Spinal cord (tissue), 10 donors: Measurements from ENCODE around the gene SLC30A5. TPM values are rescaled to one million over a fixed set of nuclear protein-coding genes. Genes with fewer than 3 reads are reported as not detected.
A peak's percentile ranks its signal among the peaks of the same experiment; 100 is the strongest.

Experiments
- DNase-seq, 6 donors: peaks; one replicate each; pipeline versions ENCODE4 v3.0.0 to v3.0.0-alpha.2; 2013 to 2015; ENCODE audit warnings: low spot score in 6 of 6, low read depth in 4 of 6
- H3K27ac ChIP-seq: one replicate; pipeline ENCODE4 v1.5.1; 2013; ENCODE audit warnings: low read depth, low read length, control low read depth
- H3K27me3 ChIP-seq: one replicate; pipeline ENCODE4 v1.6.1; 2013; ENCODE audit warnings: low read length; ENCODE audit not compliant: control insufficient read depth, insufficient read depth
- H3K36me3 ChIP-seq: one replicate; pipeline ENCODE4 v1.6.1; 2013; ENCODE audit warnings: low read length; ENCODE audit not compliant: control insufficient read depth, insufficient read depth
- H3K4me1 ChIP-seq: one replicate; pipeline ENCODE4 v1.6.1; 2013; ENCODE audit warnings: low read length; ENCODE audit not compliant: control insufficient read depth, insufficient read depth
- H3K4me3 ChIP-seq: one replicate; pipeline ENCODE4 v1.5.1; 2013; ENCODE audit warnings: low read depth, low read length, control low read depth
- H3K9me3 ChIP-seq: one replicate; pipeline ENCODE4 v1.6.1; 2013; ENCODE audit warnings: low read length; ENCODE audit not compliant: control insufficient read depth, insufficient read depth
- WGBS: methylation state at CpG from one replicate; pipeline ENCODE4 v1.1.5; 2013; ENCODE audit warnings: missing lambda C conversion rate; ENCODE audit not compliant: insufficient coverage; 5-methylcytosine and 5-hydroxymethylcytosine counted together
- polyA plus RNA-seq, 2 donors: library from polyadenylated mRNA; unstranded; fragments of 120-200 nt; gene quantifications; one replicate each; pipeline ENCODE4 v1.2.1, GENCODE V29; 2013; ENCODE audit not compliant: insufficient read length in 2 of 2
- total RNA-seq, 2 donors: library from RNA; depleted of rRNA in 1 of 2; stranded (reverse); fragments of 120-200 nt in 1 of 2; fragments of >200 nt in 1 of 2; gene quantifications; one replicate each; pipeline versions ENCODE4 v1.2.3 to v1.2.4, GENCODE V29; 2013 to 2014
- donor health status: healthy.

SLC30A5 gene
- total and polyA plus RNA-seq, 4 donors, result 51.6 to 68.9 (median 58.5) TPM

GRCh38 chr5:69152731-69153130 is 58.9 kb downstream of the SLC30A5 start:
- Histone ChIP-seq H3K4me3 (no peak overlapping the region), H3K4me1 (no peaks in the 10 kb centered on the region), H3K27me3 (no peaks in the 10 kb centered on the region), H3K36me3 (peaks cover 2% of the 10 kb centered on the region), H3K27ac (no peak overlapping the region), H3K9me3 (no peaks in the 10 kb centered on the region)
- 100% methylated on average over 1 of the region's 3 CpGs for WGBS
- no peak for DNase-seq

- no peaks in the 10 kb centered on the region for H3K9me3 ChIP-seq
- H3K27me3 ChIP-seq, result no peaks in the 10 kb centered on the region
- H3K27ac ChIP-seq, result no peak overlapping the region
- H3K36me3 ChIP-seq, result no peaks in the 10 kb centered on the region
- H3K4me3 ChIP-seq, result no peak overlapping the region
- H3K4me1 ChIP-seq, result no peaks in the 10 kb centered on the region
- DNase-seq, result no peak
- 100% methylated on average over 1 of the region's 11 CpGs for WGBS
Observed at GRCh38 chr5:69156456-69156855, 62.6 kb downstream of the SLC30A5 start.

GRCh38 chr5:69158039-69158438 is 64.2 kb downstream of the SLC30A5 start:
- no CpG with 5 or more reads among the region's 3 CpGs for WGBS
- H3K27ac ChIP-seq, result no peak overlapping the region
- no peak for DNase-seq
- no peaks in the 10 kb centered on the region for H3K9me3 ChIP-seq
- no peaks in the 10 kb centered on the region for H3K4me1 ChIP-seq
- H3K4me3 ChIP-seq, result no peak overlapping the region
- no peaks in the 10 kb centered on the region for H3K27me3 ChIP-seq
- no peaks in the 10 kb centered on the region for H3K36me3 ChIP-seq

- H3K9me3 ChIP-seq, result no peaks in the 10 kb centered on the region
- no peak overlapping the region for H3K4me3 ChIP-seq
- DNase-seq, result no peak
- H3K27me3 ChIP-seq, result no peaks in the 10 kb centered on the region
- no peaks in the 10 kb centered on the region for H3K4me1 ChIP-seq
- 75% methylated on average over 13 of the region's 16 CpGs for WGBS
- no peaks in the 10 kb centered on the region for H3K36me3 ChIP-seq
- no peak overlapping the region for H3K27ac ChIP-seq
Observed at GRCh38 chr5:69160651-69161050, 66.8 kb downstream of the SLC30A5 start.

- H3K27me3 ChIP-seq, result no peaks in the 10 kb centered on the region
- 1% methylated on average over 50 of the region's 50 CpGs for WGBS
- H3K27ac ChIP-seq, result peak within 1 kb of the TSS; percentile 64
- DNase-seq, result peak; percentile 91 to 99 (median 94)
- H3K9me3 ChIP-seq, result no peaks in the 10 kb centered on the region
- peaks cover 16% of the 10 kb centered on the region for H3K4me1 ChIP-seq
- H3K4me3 ChIP-seq, result peak within 1 kb of the TSS; percentile 92
- peaks cover 8% of the 10 kb centered on the region for H3K36me3 ChIP-seq
Observed at GRCh38 chr5:69166686-69167492, 73.1 kb downstream of the SLC30A5 start, which contains the start of gene CCNB1. TSS of gene CCNB1 (plus strand) at chr5:69167150. CDS start at chr5:69167263, 113 bp downstream.

GRCh38 chr5:69167493-69167855 is 73.7 kb downstream of the SLC30A5 start:
- 1% methylated on average over 10 of the region's 11 CpGs for WGBS
- Histone ChIP-seq H3K4me1 (peaks cover 16% of the 10 kb centered on the region), H3K9me3 (no peaks in the 10 kb centered on the region), H3K36me3 (peaks cover 14% of the 10 kb centered on the region), H3K27me3 (no peaks in the 10 kb centered on the region), H3K4me3 (peak overlapping the region; percentile 92), H3K27ac (peak overlapping the region; percentile 64)
- DNase-seq, result peak in 1 of 6 donors; percentile 3

GRCh38 chr5:69167929-69168328 is 74.1 kb downstream of the SLC30A5 start:
- peaks cover 16% of the 10 kb centered on the region for H3K4me1 ChIP-seq
- DNase-seq, result no peak
- no peaks in the 10 kb centered on the region for H3K9me3 ChIP-seq
- peaks cover 15% of the 10 kb centered on the region for H3K36me3 ChIP-seq
- no peak overlapping the region for H3K27ac ChIP-seq
- WGBS, result 25% methylated on average over 7 of the region's 8 CpGs
- no peaks in the 10 kb centered on the region for H3K27me3 ChIP-seq
- peak overlapping the region; percentile 92 for H3K4me3 ChIP-seq

- H3K36me3 ChIP-seq, result peaks cover 28% of the 10 kb centered on the region
- no CpG with 5 or more reads among the region's 1 CpG for WGBS
Observed at GRCh38 chr5:69170495-69170894, 76.7 kb downstream of the SLC30A5 start.

GRCh38 chr5:69170969-69171368 is 77.2 kb downstream of the SLC30A5 start:
- Histone ChIP-seq H3K9me3 (no peaks in the 10 kb centered on the region), H3K27ac (no peak overlapping the region), H3K4me1 (peaks cover 16% of the 10 kb centered on the region), H3K36me3 (peaks cover 31% of the 10 kb centered on the region), H3K27me3 (no peaks in the 10 kb centered on the region), H3K4me3 (no peak overlapping the region)
- DNase-seq, result no peak
- WGBS, result no CpG with 5 or more reads among the region's 3 CpGs

More at GRCh38 chr5:69170495-69170894, 76.7 kb downstream of the SLC30A5 start:
- H3K27ac ChIP-seq, result no peak overlapping the region
- no peaks in the 10 kb centered on the region for H3K27me3 ChIP-seq
- no peak overlapping the region for H3K4me3 ChIP-seq
- no peaks in the 10 kb centered on the region for H3K9me3 ChIP-seq
- H3K4me1 ChIP-seq, result peaks cover 16% of the 10 kb centered on the region
- DNase-seq, result no peak
